ENCODE measurements around the gene KMT2D.

The KMT2D gene

DNA sequence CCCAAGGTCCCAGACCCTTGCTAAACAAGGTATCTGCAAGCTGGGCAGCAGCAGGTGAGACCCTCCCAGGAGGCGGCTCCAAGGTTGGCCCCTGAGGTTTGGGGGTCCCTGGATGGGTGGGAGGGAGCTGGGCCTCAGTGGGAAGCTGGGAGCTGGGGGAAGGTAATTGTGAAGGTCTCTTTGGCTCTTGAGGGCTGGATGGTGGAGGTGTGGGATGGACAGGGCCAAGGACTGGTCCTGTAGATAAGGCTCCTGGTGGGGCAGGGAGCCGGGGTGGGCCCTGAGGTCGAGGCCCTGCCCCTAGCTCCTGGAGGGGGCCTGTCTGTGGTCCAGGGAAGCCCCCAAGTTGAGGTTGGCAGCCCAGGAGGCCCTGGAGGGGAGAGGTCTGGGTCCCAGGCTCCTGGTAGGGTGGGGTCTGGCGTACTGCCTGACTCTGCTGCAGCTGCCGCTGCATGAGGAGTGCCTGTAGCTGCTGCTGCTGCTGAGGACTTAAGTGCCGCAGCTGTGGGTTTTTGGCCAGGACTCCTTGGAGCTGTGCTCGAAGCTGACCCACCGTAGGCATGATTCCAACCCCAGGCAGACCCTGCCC lies 28.9 kb downstream of the KMT2D start:
- H3K4me3 ChIP-seq (replicated peaks in 1 of 2; ENCODE audit: low read depth in 2 of 2, low read length in 2 of 2): no peak overlapping the region
- TF ChIP-seq, protein P1, sequence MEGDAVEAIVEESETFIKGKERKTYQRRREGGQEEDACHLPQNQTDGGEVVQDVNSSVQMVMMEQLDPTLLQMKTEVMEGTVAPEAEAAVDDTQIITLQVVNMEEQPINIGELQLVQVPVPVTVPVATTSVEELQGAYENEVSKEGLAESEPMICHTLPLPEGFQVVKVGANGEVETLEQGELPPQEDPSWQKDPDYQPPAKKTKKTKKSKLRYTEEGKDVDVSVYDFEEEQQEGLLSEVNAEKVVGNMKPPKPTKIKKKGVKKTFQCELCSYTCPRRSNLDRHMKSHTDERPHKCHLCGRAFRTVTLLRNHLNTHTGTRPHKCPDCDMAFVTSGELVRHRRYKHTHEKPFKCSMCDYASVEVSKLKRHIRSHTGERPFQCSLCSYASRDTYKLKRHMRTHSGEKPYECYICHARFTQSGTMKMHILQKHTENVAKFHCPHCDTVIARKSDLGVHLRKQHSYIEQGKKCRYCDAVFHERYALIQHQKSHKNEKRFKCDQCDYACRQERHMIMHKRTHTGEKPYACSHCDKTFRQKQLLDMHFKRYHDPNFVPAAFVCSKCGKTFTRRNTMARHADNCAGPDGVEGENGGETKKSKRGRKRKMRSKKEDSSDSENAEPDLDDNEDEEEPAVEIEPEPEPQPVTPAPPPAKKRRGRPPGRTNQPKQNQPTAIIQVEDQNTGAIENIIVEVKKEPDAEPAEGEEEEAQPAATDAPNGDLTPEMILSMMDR (IDR thresholded peaks at IDR 0.05; ENCODE audit: low read depth, low read length): no peak
- DNase-seq (ENCODE audit: low read depth in 2 of 2): no peak

- DNase-seq (ENCODE audit: low read depth in 2 of 2): no peak
- TF ChIP-seq, protein P1 (IDR thresholded peaks at IDR 0.05; ENCODE audit: low read depth, low read length): no peak
- H3K4me3 ChIP-seq (replicated peaks in 1 of 2; ENCODE audit: low read depth in 2 of 2, low read length in 2 of 2): no peak overlapping the region
Measured at GRCh38 chr12:49030714-49031572, 29.7 kb downstream of the KMT2D start.

DNA sequence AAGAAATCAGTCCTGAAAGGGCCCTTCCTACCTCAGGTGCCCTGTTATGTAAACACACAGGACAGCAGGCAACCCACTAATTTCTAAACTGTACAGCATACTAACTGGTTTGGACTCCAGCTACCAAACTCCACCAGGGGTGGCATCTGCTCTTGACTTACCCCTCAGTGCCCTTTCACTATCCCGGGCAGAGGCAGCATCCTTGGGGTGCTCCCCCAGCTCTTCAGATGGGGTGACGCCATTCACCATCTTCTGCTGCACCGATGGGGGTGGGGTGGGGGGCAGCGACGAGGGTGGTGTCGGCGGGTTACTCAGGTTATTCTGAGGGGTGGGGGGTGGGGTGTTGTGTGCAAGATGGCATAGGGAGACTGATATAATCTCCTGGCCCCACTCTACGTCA lies 30.5 kb downstream of the KMT2D start:
- H3K4me3 ChIP-seq (replicated peaks in 1 of 2; ENCODE audit: low read depth in 2 of 2, low read length in 2 of 2): no peak overlapping the region
- DNase-seq (ENCODE audit: low read depth in 2 of 2): no peak
- TF ChIP-seq, protein P1 (IDR thresholded peaks at IDR 0.05; ENCODE audit: low read depth, low read length): no peak

DNA sequence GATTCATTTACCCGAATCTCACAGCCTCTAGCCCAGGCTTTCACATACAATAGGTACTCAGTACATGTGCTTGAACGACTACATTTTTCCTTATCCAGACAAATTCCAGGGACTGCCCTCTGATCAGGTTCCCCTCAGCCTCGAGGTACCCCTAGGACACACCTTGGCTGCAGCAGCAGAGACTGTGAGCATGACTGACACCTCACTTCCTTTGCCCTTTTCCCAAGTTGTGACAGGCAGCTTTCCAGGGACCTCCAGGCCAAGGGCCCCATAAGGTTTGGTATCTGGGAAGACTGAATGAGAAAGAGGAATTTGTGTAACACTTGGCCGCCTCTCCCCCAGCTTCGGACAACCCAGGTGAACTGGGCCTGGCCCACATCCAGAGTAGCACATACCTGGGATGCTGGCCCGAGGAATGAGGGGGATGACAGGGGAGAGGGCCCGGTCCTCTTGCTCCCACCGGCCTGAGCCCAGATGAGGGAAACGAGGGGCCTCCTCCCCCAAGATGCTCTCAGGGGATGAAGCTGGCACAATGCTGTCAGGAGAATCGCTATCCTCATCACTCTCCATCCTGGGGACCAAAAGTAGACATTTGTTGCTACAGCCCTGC lies 31.8 kb downstream of the KMT2D start:
- H3K4me3 ChIP-seq (replicated peaks in 1 of 2; ENCODE audit: low read depth in 2 of 2, low read length in 2 of 2): no peak overlapping the region
- DNase-seq (ENCODE audit: low read depth in 2 of 2): no peak
- TF ChIP-seq, protein P1 (IDR thresholded peaks at IDR 0.05; ENCODE audit: low read depth, low read length): no peak

GRCh38 chr12:49027846-49028555 lies 32.6 kb downstream of the KMT2D start:
- TF ChIP-seq, protein P1 (IDR thresholded peaks at IDR 0.05; ENCODE audit: low read depth, low read length): no peak
- DNase-seq (ENCODE audit: low read depth in 2 of 2): no peak
- no peak overlapping the region for H3K4me3 ChIP-seq (replicated peaks in 1 of 2; ENCODE audit: low read depth in 2 of 2, low read length in 2 of 2)

DNA sequence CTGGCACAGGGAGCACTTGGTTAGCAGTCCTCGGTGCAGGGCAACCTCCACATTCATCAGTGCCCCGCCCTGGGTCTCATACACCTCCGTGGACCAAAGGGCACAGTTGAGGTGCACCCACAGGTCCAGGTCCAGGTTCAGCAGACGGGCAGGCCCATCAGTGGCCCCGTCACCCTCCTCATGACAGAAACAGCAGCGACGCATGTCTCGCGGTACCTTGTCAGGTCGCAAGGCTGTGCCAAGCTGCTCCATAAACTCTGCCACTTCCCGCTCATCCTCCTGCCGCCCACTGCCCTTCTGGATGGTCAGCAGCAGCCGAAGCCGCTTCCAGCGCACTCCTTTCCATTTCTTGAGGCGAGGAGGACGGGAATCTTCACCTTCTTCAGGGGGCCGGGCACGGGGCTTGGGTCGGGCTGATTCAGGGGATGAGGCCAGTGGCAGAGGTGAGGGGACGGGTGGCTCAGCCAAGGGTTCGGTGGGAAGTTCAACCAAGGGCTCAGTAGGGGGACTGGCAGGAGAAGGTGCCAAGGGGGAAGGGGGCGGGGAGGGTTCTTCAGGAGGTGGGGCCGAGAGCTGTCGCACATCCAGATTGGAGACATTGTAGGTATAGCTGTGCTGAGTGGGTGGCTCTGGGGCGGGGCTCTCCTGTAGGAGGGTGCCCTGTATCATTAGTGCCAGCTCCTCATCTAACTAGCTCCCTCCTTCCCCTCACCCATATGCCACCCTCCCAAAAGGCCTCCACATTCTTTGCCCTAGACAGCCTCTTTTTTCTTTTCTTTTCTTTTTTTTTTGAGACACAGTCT lies 33.7 kb downstream of the KMT2D start:
- no peak overlapping the region for H3K4me3 ChIP-seq (replicated peaks in 1 of 2; ENCODE audit: low read depth in 2 of 2, low read length in 2 of 2)
- TF ChIP-seq, protein P1 (IDR thresholded peaks at IDR 0.05; ENCODE audit: low read depth, low read length): no peak
- DNase-seq (ENCODE audit: low read depth in 2 of 2): no peak
